Measurements from ENCODE around the gene PPP6R1.

- TF ChIP-seq, protein P1, sequence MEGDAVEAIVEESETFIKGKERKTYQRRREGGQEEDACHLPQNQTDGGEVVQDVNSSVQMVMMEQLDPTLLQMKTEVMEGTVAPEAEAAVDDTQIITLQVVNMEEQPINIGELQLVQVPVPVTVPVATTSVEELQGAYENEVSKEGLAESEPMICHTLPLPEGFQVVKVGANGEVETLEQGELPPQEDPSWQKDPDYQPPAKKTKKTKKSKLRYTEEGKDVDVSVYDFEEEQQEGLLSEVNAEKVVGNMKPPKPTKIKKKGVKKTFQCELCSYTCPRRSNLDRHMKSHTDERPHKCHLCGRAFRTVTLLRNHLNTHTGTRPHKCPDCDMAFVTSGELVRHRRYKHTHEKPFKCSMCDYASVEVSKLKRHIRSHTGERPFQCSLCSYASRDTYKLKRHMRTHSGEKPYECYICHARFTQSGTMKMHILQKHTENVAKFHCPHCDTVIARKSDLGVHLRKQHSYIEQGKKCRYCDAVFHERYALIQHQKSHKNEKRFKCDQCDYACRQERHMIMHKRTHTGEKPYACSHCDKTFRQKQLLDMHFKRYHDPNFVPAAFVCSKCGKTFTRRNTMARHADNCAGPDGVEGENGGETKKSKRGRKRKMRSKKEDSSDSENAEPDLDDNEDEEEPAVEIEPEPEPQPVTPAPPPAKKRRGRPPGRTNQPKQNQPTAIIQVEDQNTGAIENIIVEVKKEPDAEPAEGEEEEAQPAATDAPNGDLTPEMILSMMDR (IDR thresholded peaks at IDR 0.05) = no peak
- no peak for TF ChIP-seq POLR2AphosphoS5 (IDR thresholded peaks at IDR 0.05)
Measured at GRCh38 chr19:55239004-55239403, 19.8 kb downstream of the PPP6R1 start.

Measured in stomach (tissue), 4 donors.